CD4-positive, alpha-beta T cell (primary cell): ENCODE data around the gene GABRB1. TPM values are rescaled to one million over a fixed set of nuclear protein-coding genes. Genes with fewer than 3 reads are reported as not detected.
A peak's percentile ranks its signal among the peaks of the same experiment; 100 is the strongest.

Experiments used
- ATAC-seq: fragments of 200-7000 bp; cut with Tn5 transposase; one replicate; pipeline ENCODE4 v1.10.0; 2022; ENCODE audit warnings: mild to moderate bottlenecking; ENCODE audit not compliant: poor library complexity
- CTCF ChIA-PET: fragments of 350-600 bp; sonication (Branson Sonifier 250); formaldehyde crosslinking; loops from one replicate; lab custom pipeline; 2021; ENCODE audit warnings: antibody characterized with exemption, inconsistent platforms; lab: Charles Lee
- POLR2A ChIA-PET: fragments of 350-600 bp; sonication (Branson Sonifier 250); formaldehyde crosslinking; loops from one replicate; lab custom pipeline; 2021; ENCODE audit warnings: antibody characterized with exemption, inconsistent platforms; lab: Charles Lee
- DNase-seq, 14 experiments: peaks; one replicate each; pipeline ENCODE4 v3.0.0-alpha.2; 2013 to 2020; ENCODE audit warnings: mixed read lengths in 2 of 14
- H3K27ac ChIP-seq, 2 donors: one replicate each; pipeline versions ENCODE4 v1.5.1 to v1.7.0; 2013; ENCODE audit warnings: low read length in 2 of 2, low read depth in 1 of 2, mild to moderate bottlenecking in 1 of 2
- H3K27me3 ChIP-seq, 2 experiments: 1 replicate in 1 of 2; 2 replicates in 1 of 2; pipeline versions ENCODE4 v1.6.1 to v1.7.0; 2013; ENCODE audit warnings: low read length in 2 of 2, control low read depth in 1 of 2, mild to moderate bottlenecking in 1 of 2, moderate library complexity in 1 of 2; ENCODE audit not compliant: insufficient read depth in 2 of 2, control insufficient read depth in 1 of 2
- H3K36me3 ChIP-seq: one replicate; pipeline ENCODE4 v1.6.1; 2013; ENCODE audit warnings: low read length, control low read depth; ENCODE audit not compliant: insufficient read depth
- H3K4me1 ChIP-seq: one replicate; pipeline ENCODE4 v1.6.1; 2013; ENCODE audit warnings: low read length, control low read depth; ENCODE audit not compliant: insufficient read depth
- H3K4me3 ChIP-seq: one replicate; pipeline ENCODE4 v1.5.1; 2013; ENCODE audit warnings: mild to moderate bottlenecking, low read length, moderate library complexity
- H3K9me3 ChIP-seq, 2 experiments: 1 replicate in 1 of 2; 2 replicates in 1 of 2; pipeline versions ENCODE4 v1.6.1 to v1.7.0; 2013; ENCODE audit warnings: low read length in 2 of 2, mild to moderate bottlenecking in 2 of 2, control low read depth in 1 of 2, moderate library complexity in 1 of 2; ENCODE audit not compliant: control insufficient read depth in 1 of 2, insufficient read depth in 1 of 2
- H3K27ac Mint-ChIP-seq: one replicate; pipeline ENCODE4 v1.8.0; 2020; ENCODE audit warnings: mixed read lengths
- H3K27me3 Mint-ChIP-seq: one replicate; pipeline ENCODE4 v1.8.0; 2021; ENCODE audit warnings: mixed read lengths
- H3K36me3 Mint-ChIP-seq: one replicate; pipeline ENCODE4 v1.8.0; 2021; ENCODE audit warnings: low read depth, mixed read lengths
- H3K4me1 Mint-ChIP-seq: one replicate; pipeline ENCODE4 v1.8.0; 2021; ENCODE audit warnings: low read depth, mixed read lengths
- H3K4me3 Mint-ChIP-seq: one replicate; pipeline ENCODE4 v1.8.0; 2020; ENCODE audit warnings: mild to moderate bottlenecking, mixed read lengths
- H3K9me3 Mint-ChIP-seq: one replicate; pipeline ENCODE4 v1.8.0; 2020; ENCODE audit warnings: mixed read lengths
- intact Hi-C, 2 experiments: fragments of 100-400 bp; cut with DNase I in 1 of 2; cut with micrococcal nuclease in 1 of 2; formaldehyde crosslinking; loops; one replicate each; pipeline versions ENCODE4 v1.15.1 to v1.9.0; 2023 to 2025; cut with DNase I, micrococcal nuclease
- total RNA-seq, 174 experiments: library from RNA in 2 of 174; stranded (reverse) in 2 of 174; gene quantifications; one replicate each; pipeline ENCODE4 v1.2.3 and lab custom pipeline; 2021 to 2026
- TF ChIP-seq, protein P1 (sequence below): fragments of 200-600 bp; IDR thresholded peaks from one replicate; pipeline ENCODE4 v1.8.0; 2022; ENCODE audit warnings: antibody characterized with exemption, mild to moderate bottlenecking

The GABRB1 gene
- total RNA-seq, 2 experiments from 2014 or later, result not detected

DNA sequence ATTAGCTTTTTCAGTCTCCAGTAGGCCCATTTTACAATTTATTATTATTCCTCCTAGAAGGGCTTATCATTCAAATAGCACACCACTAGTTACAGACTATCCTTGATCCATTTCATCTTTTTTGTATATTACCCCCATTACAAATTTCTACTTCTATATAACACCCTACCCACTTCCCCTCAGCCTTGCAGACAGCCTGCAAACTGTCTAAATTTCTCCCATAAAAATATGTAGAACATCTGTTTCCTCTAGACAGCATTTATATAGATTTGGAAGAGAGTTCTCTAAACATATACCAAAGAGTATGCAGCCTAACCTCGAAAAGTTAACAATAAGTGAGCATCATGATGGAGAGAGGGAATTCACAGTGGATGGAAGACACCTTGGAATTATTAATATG lies 401.4 kb downstream of the GABRB1 start:
- ChIA-PET POLR2A (no interaction called here), CTCF (no interaction called here)
- H3K4me1 Mint-ChIP-seq, result no peaks in the 10 kb centered on the region
- H3K27me3 ChIP-seq, result no peaks in the 10 kb centered on the region
- H3K36me3 ChIP-seq, result no peaks in the 10 kb centered on the region
- H3K27ac ChIP-seq, result no peak overlapping the region
- no peaks in the 10 kb centered on the region for H3K4me1 ChIP-seq
- H3K4me3 ChIP-seq, result no peak overlapping the region
- intact Hi-C loops, result no loop called here
- TF ChIP-seq, protein P1, sequence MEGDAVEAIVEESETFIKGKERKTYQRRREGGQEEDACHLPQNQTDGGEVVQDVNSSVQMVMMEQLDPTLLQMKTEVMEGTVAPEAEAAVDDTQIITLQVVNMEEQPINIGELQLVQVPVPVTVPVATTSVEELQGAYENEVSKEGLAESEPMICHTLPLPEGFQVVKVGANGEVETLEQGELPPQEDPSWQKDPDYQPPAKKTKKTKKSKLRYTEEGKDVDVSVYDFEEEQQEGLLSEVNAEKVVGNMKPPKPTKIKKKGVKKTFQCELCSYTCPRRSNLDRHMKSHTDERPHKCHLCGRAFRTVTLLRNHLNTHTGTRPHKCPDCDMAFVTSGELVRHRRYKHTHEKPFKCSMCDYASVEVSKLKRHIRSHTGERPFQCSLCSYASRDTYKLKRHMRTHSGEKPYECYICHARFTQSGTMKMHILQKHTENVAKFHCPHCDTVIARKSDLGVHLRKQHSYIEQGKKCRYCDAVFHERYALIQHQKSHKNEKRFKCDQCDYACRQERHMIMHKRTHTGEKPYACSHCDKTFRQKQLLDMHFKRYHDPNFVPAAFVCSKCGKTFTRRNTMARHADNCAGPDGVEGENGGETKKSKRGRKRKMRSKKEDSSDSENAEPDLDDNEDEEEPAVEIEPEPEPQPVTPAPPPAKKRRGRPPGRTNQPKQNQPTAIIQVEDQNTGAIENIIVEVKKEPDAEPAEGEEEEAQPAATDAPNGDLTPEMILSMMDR, result no peak
- H3K4me3 Mint-ChIP-seq, result no peak overlapping the region
- no peaks in the 10 kb centered on the region for H3K9me3 ChIP-seq
- H3K36me3 Mint-ChIP-seq, result no peaks in the 10 kb centered on the region
- H3K9me3 Mint-ChIP-seq, result peaks cover 2% of the 10 kb centered on the region
- no peaks in the 10 kb centered on the region for H3K27me3 Mint-ChIP-seq
- ATAC-seq, result no peak
- no peak for DNase-seq
- no peak overlapping the region for H3K27ac Mint-ChIP-seq

DNA sequence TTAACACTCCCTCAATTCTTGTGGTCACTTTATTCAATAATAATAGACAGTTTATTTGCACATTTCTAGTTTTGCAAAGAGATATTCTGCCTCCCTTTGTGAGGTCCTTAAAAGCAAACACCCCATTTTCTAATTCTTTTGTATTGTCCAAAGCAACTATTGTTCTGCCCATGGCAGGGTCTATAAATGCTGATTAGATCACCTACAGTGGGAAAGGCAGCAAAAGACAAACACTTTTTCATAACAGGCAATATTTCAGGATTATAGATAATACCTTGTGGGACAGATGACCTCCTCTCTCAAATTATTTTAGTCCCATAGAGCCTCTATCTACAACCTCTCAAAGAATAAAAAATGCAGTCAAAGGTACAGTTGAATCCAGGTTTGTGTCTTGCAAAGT lies 403.6 kb downstream of the GABRB1 start:
- DNase-seq (no peak), ATAC-seq (no peak)
- intact Hi-C loops, result no loop called here
- H3K4me3 ChIP-seq, result no peak overlapping the region
- Mint-ChIP-seq H3K27ac (no peak overlapping the region), H3K4me3 (no peak overlapping the region), H3K36me3 (no peaks in the 10 kb centered on the region), H3K4me1 (no peaks in the 10 kb centered on the region), H3K27me3 (no peaks in the 10 kb centered on the region), H3K9me3 (peaks cover 2% of the 10 kb centered on the region)
- no peaks in the 10 kb centered on the region for H3K4me1 ChIP-seq
- TF ChIP-seq, protein P1, result no peak
- H3K27ac ChIP-seq, result no peak overlapping the region
- CTCF ChIA-PET, result no interaction called here
- POLR2A ChIA-PET, result no interaction called here
- H3K36me3 ChIP-seq, result no peaks in the 10 kb centered on the region
- no peaks in the 10 kb centered on the region for H3K9me3 ChIP-seq
- H3K27me3 ChIP-seq, result no peaks in the 10 kb centered on the region

DNA sequence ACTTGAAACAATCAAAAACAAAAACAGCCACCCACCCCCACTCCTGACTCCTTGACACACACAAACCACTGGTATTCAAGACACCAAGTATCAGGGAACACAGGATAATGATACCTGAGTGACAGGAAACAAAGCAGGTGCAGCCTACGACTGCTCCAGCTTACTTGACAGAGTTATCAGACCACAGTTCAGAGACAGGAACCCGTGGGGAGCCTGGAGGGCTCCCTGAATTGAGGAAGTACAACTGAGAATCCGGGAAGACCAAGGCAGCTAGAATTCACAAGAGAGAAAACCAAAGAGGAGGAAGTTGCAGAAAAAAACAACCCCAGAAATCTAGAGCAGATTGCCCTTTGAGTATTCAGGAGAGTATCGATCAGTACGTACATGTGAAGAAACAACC lies 411.6 kb downstream of the GABRB1 start:
- peak in 2 of 14 experiments; percentile 19 to 22 for DNase-seq
- intact Hi-C loops, result no loop called here
- H3K9me3 Mint-ChIP-seq, result no peaks in the 10 kb centered on the region
- no peak overlapping the region for H3K27ac ChIP-seq
- peaks cover 8% of the 10 kb centered on the region for H3K36me3 Mint-ChIP-seq
- H3K4me1 ChIP-seq, result no peaks in the 10 kb centered on the region
- no peak overlapping the region for H3K4me3 Mint-ChIP-seq
- peaks cover 10% of the 10 kb centered on the region for H3K4me1 Mint-ChIP-seq
- no peaks in the 10 kb centered on the region for H3K27me3 Mint-ChIP-seq
- ChIA-PET POLR2A (no interaction called here), CTCF (no interaction called here)
- H3K27me3 ChIP-seq, result no peaks in the 10 kb centered on the region
- no peak for ATAC-seq
- TF ChIP-seq, protein P1, result no peak
- no peaks in the 10 kb centered on the region for H3K9me3 ChIP-seq
- no peak overlapping the region for H3K4me3 ChIP-seq
- H3K27ac Mint-ChIP-seq, result no peak overlapping the region
- H3K36me3 ChIP-seq, result no peaks in the 10 kb centered on the region
